ENCODE data around the gene METTL16. TPM values are rescaled to one million over a fixed set of nuclear protein-coding genes. Genes with fewer than 3 reads are reported as not detected.

Gene METTL16
- total and polyA plus RNA-seq, 2 of the 4 experiments (the other 2 are of a cell fraction): 11.8 to 15.4 TPM

DNA sequence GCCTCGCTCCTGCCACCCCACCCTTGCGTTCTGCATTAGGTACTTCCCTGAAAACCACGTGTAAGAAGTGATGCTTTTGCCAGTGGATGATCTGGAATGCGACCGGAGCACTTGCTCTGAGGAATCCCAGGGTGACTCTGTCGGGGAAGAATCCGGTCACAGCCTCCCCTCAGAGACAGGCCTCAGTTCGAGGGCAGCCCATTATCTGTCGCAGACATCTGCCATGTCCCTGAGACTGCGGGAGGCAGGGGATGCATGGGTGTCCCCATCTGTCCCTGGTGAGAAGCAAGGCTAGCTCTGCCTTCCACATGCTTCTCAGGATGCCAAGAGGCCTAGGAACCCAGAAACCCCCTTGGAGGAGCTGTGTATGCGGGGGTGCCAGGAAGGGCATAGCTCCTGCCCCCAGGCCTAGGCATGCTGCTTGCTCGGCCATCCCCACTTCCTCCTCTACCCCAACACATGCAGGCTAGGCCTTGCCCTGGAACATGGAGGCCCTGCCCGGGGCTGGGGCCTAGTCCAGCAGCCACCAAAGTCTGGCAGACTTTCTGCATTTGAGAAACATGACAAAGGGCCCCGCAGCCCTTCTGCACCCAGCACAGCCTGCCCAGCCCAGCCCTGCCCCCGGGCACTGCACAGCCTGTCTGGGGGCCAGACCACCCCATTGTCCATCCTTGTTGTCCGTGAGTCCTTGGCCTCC is 131.3 kb downstream of the METTL16 start:
- no peak overlapping the region for H4K91ac ChIP-seq (ENCODE audit: insufficient read depth, low read depth, low read length)
- H3K4ac ChIP-seq (ENCODE audit: low read depth, low read length): no peak overlapping the region
- H3K14ac ChIP-seq (replicated peaks; ENCODE audit: low read depth, low read length): no peak overlapping the region
- no peak overlapping the region; a peak in 1 of 4 replicates for H4K8ac ChIP-seq (ENCODE audit: low read depth in 2 of 2, low read length in 2 of 2)
- 0 out of 2 replicates have a peak, but pooled peaks cover 3% of the 10 kb centered on the region for H3K9me1 ChIP-seq (ENCODE audit: insufficient read depth, low read length)
- in situ Hi-C loops (cut with MboI; ENCODE audit: low sequenced_read_pairs) (no loop called here), intact Hi-C loops (cut with micrococcal nuclease) (no loop called here), dilution Hi-C loops (cut with HindIII; ENCODE audit: low sequenced_read_pairs, unreplicated experiment) (no loop called here)
- H2BK120ac ChIP-seq (ENCODE audit: low read depth, low read length): no peak overlapping the region
- ATAC-seq (ENCODE audit: low read depth): peak; percentile 3; the same call in 1 of the 2 replicates
- no peak for TF ChIP-seq RAD21 (IDR thresholded peaks at IDR 0.05; ENCODE audit: low read length)
- peaks cover 2% of the 10 kb centered on the region; the same call in 1 of the 2 replicates for H3K4me1 ChIP-seq (ENCODE audit: control insufficient read depth, insufficient read depth, low read length)
- 86% methylated on average over 5 of the region's 16 CpGs; no CpG with 5 or more reads in 1 of the 2 experiments for WGBS, 2 experiments (ENCODE audit: extremely low coverage in 2 of 2, insufficient read length in 1 of 2)
- H3K4me3 ChIP-seq (ENCODE audit: insufficient read depth, low read depth, low read length): no peak overlapping the region
- H3K9me3 ChIP-seq (ENCODE audit: control insufficient read depth, insufficient read depth, low read length): no peaks in the 10 kb centered on the region
- no peak overlapping the region for H2BK20ac ChIP-seq (ENCODE audit: low read depth, low read length)
- DNase-seq: no peak
- TSS peak; percentile 68 for BruUV-seq (replicated peaks)
- no peak overlapping the region for H4K5ac ChIP-seq (ENCODE audit: low read depth, low read length)
- no peak overlapping the region for H2AK5ac ChIP-seq (ENCODE audit: low read depth, low read length)
- no peak overlapping the region for H3K18ac ChIP-seq (ENCODE audit: low read depth, low read length)
- H3K36me3 ChIP-seq (ENCODE audit: control insufficient read depth, insufficient read depth, low read length): peaks cover 52% of the 10 kb centered on the region
- H3K79me1 ChIP-seq (ENCODE audit: low read depth in 1 of 2, low read length in 2 of 2): peaks cover 0 to 3% of the 10 kb centered on the region in 2 experiments; a peak in 1 of 4 replicates
- ChIA-PET POLR2A (ENCODE audit: unreplicated experiment) (no interaction called here), CTCF (interaction anchor here (1.4 kb wide), 1 partner anchor 36 kb away, joined by 5 read pairs; no protein-coding TSS in a partner anchor)
- H4K20me1 ChIP-seq (ENCODE audit: insufficient read depth, low read length): peaks cover 3% of the 10 kb centered on the region; the same call in 1 of the 2 replicates
- H2AK9ac ChIP-seq (replicated peaks; ENCODE audit: low read depth, low read length, poor library complexity): peak overlapping the region; percentile 44
- H3K27me3 ChIP-seq (ENCODE audit: control insufficient read depth, insufficient read depth, low read length): no peaks in the 10 kb centered on the region
- no peak overlapping the region for H3K27ac ChIP-seq (ENCODE audit: insufficient read depth, low read length)
- no peak overlapping the region for H2AFZ ChIP-seq (replicated peaks; ENCODE audit: low read length, poor library complexity)
- no peak overlapping the region for H3K4me2 ChIP-seq (ENCODE audit: low read depth, low read length)
- H3K23ac ChIP-seq (ENCODE audit: low read depth, low read length): no peak overlapping the region
- H2BK15ac ChIP-seq (ENCODE audit: low read depth, low read length): no peak overlapping the region
- H3K56ac ChIP-seq (ENCODE audit: extremely low read depth, insufficient read depth, low read length): no peak overlapping the region
- no peak overlapping the region for H2BK5ac ChIP-seq (ENCODE audit: low read depth, low read length, poor library complexity, severe bottlenecking)
- H3K9ac ChIP-seq (ENCODE audit: low read depth, low read length): no peak overlapping the region
